Esophagus muscularis mucosa (tissue), 3 donors: Measurements from ENCODE around the gene PGK1.

Experiments used
- CTCF ChIP-seq, 3 experiments: fragments of 200-600 bp in 2 of 3; fragments of 450-650 bp in 1 of 3; sonication (generic) in 2 of 3; IDR thresholded peaks; one replicate each; pipeline ENCODE4 v1.5.1; 2017 to 2019; ENCODE audit warnings: antibody characterized with exemption in 3 of 3, mild to moderate bottlenecking in 2 of 3, moderate library complexity in 1 of 3
- POLR2A ChIP-seq: fragments of 450-650 bp; IDR thresholded peaks from one replicate; pipeline ENCODE4 v1.6.1; 2017; ENCODE audit warnings: antibody characterized with exemption, moderate library complexity, mild to moderate bottlenecking, low read depth
- POLR2AphosphoS5 ChIP-seq, 2 donors: sonication (generic); formaldehyde crosslinking; IDR thresholded peaks; one replicate each; pipeline ENCODE4 v1.6.1; 2017; ENCODE audit warnings: antibody characterized with exemption in 2 of 2

- TF ChIP-seq CTCF (IDR thresholded peaks at IDR 0.05) (no peak), POLR2A (no peak), POLR2AphosphoS5 (IDR thresholded peaks at IDR 0.05) (no peak)
These were observed 64.0 kb downstream of the PGK1 start for GRCh38 chrX:78168065-78168464.
